ENCODE measurements around the gene ADAM11.
"Not testable (repeated sequence)": the region's sequence is repeated elsewhere in the genome, so short reads cannot be mapped to it uniquely, and the experiment has no call there.

Gene ADAM11

GRCh38 chr17:44807817-44808155 lies 49.0 kb downstream of the ADAM11 start:
- Histone ChIP-seq H3K4me2 (ENCODE audit: low read length) (no peak overlapping the region), H3K9me3 (replicated peaks; ENCODE audit: low read length) (no peaks in the 10 kb centered on the region), H3K9ac (ENCODE audit: low read depth, low read length) (no peak overlapping the region), H3K27me3 (ENCODE audit: control insufficient read depth, insufficient read depth, low read length) (no peaks in the 10 kb centered on the region), H3K4me1 (ENCODE audit: control insufficient read depth, insufficient read depth, low read length) (peaks cover 12% of the 10 kb centered on the region), H3K36me3 (ENCODE audit: insufficient read depth, low read length) (peaks cover 19% of the 10 kb centered on the region), H3K4me3 (ENCODE audit: low read length) (no peak overlapping the region)

GRCh38 chr17:44808156-44808555 lies 49.4 kb downstream of the ADAM11 start:
- no peak overlapping the region for H3K4me2 ChIP-seq (ENCODE audit: low read length)
- H3K4me3 ChIP-seq (ENCODE audit: low read length), result no peak overlapping the region
- no peak overlapping the region for H3K9ac ChIP-seq (ENCODE audit: low read depth, low read length)
- H3K36me3 ChIP-seq (ENCODE audit: insufficient read depth, low read length), result peaks cover 19% of the 10 kb centered on the region
- H3K27me3 ChIP-seq (ENCODE audit: control insufficient read depth, insufficient read depth, low read length), result no peaks in the 10 kb centered on the region
- no peaks in the 10 kb centered on the region for H3K9me3 ChIP-seq (replicated peaks; ENCODE audit: low read length)
- H3K4me1 ChIP-seq (ENCODE audit: control insufficient read depth, insufficient read depth, low read length), result peaks cover 12% of the 10 kb centered on the region

- peaks cover 17% of the 10 kb centered on the region for H3K4me1 ChIP-seq (ENCODE audit: control insufficient read depth, insufficient read depth, low read length)
- H3K9ac ChIP-seq (ENCODE audit: low read depth, low read length); H3K9me3 ChIP-seq (replicated peaks; ENCODE audit: low read length); H3K4me3 ChIP-seq (ENCODE audit: low read length); H3K4me2 ChIP-seq (ENCODE audit: low read length); H3K27me3 ChIP-seq (ENCODE audit: control insufficient read depth, insufficient read depth, low read length): not testable (repeated sequence)
- peaks cover 18% of the 10 kb centered on the region for H3K36me3 ChIP-seq (ENCODE audit: insufficient read depth, low read length)
Observed at GRCh38 chr17:44808656-44809388, 50.0 kb downstream of the ADAM11 start.

GRCh38 chr17:44812263-44812662 lies 53.5 kb downstream of the ADAM11 start:
- H3K4me1 ChIP-seq (ENCODE audit: control insufficient read depth, insufficient read depth, low read length), result peaks cover 23% of the 10 kb centered on the region
- H3K4me2 ChIP-seq (ENCODE audit: low read length), result no peak overlapping the region
- no peaks in the 10 kb centered on the region for H3K9me3 ChIP-seq (replicated peaks; ENCODE audit: low read length)
- H3K36me3 ChIP-seq (ENCODE audit: insufficient read depth, low read length), result no peaks in the 10 kb centered on the region
- no peak overlapping the region for H3K4me3 ChIP-seq (ENCODE audit: low read length)
- no peaks in the 10 kb centered on the region for H3K27me3 ChIP-seq (ENCODE audit: control insufficient read depth, insufficient read depth, low read length)
- H3K9ac ChIP-seq (ENCODE audit: low read depth, low read length), result no peak overlapping the region

GRCh38 chr17:44818508-44818907 lies 59.7 kb downstream of the ADAM11 start:
- not testable (repeated sequence) for H3K4me2 ChIP-seq (ENCODE audit: low read length); H3K9ac ChIP-seq (ENCODE audit: low read depth, low read length)

GRCh38 chr17:44820631-44821212 lies 61.9 kb downstream of the ADAM11 start:
- H3K4me3 ChIP-seq (ENCODE audit: low read length), result peak overlapping the region; percentile 38
- H3K27me3 ChIP-seq (ENCODE audit: control insufficient read depth, insufficient read depth, low read length), result no peaks in the 10 kb centered on the region
- H3K9ac ChIP-seq (ENCODE audit: low read depth, low read length), result peak overlapping the region; percentile 62
- peaks cover 29% of the 10 kb centered on the region for H3K4me1 ChIP-seq (ENCODE audit: control insufficient read depth, insufficient read depth, low read length)
- no peaks in the 10 kb centered on the region for H3K9me3 ChIP-seq (replicated peaks; ENCODE audit: low read length)
- no peaks in the 10 kb centered on the region for H3K36me3 ChIP-seq (ENCODE audit: insufficient read depth, low read length)
- peak overlapping the region; percentile 78 for H3K4me2 ChIP-seq (ENCODE audit: low read length)

More at GRCh38 chr17:44818508-44818907, 59.7 kb downstream of the ADAM11 start:
- not testable (repeated sequence) for H3K27me3 ChIP-seq (ENCODE audit: control insufficient read depth, insufficient read depth, low read length); H3K4me3 ChIP-seq (ENCODE audit: low read length); H3K36me3 ChIP-seq (ENCODE audit: insufficient read depth, low read length); H3K9me3 ChIP-seq (replicated peaks; ENCODE audit: low read length)
- H3K4me1 ChIP-seq (ENCODE audit: control insufficient read depth, insufficient read depth, low read length), result peaks cover 39% of the 10 kb centered on the region

- not testable (repeated sequence) for H3K27me3 ChIP-seq (ENCODE audit: control insufficient read depth, insufficient read depth, low read length); H3K36me3 ChIP-seq (ENCODE audit: insufficient read depth, low read length); H3K4me2 ChIP-seq (ENCODE audit: low read length); H3K4me3 ChIP-seq (ENCODE audit: low read length); H3K9me3 ChIP-seq (replicated peaks; ENCODE audit: low read length); H3K9ac ChIP-seq (ENCODE audit: low read depth, low read length)
- H3K4me1 ChIP-seq (ENCODE audit: control insufficient read depth, insufficient read depth, low read length), result peaks cover 36% of the 10 kb centered on the region
Observed at GRCh38 chr17:44825236-44825635, 66.4 kb downstream of the ADAM11 start.

- H3K9me3 ChIP-seq (replicated peaks; ENCODE audit: low read length), result no peaks in the 10 kb centered on the region
- no peak overlapping the region for H3K9ac ChIP-seq (ENCODE audit: low read depth, low read length)
- no peaks in the 10 kb centered on the region for H3K36me3 ChIP-seq (ENCODE audit: insufficient read depth, low read length)
- no peak overlapping the region for H3K4me3 ChIP-seq (ENCODE audit: low read length)
- no peak overlapping the region for H3K4me2 ChIP-seq (ENCODE audit: low read length)
- no peaks in the 10 kb centered on the region for H3K27me3 ChIP-seq (ENCODE audit: control insufficient read depth, insufficient read depth, low read length)
- peaks cover 33% of the 10 kb centered on the region for H3K4me1 ChIP-seq (ENCODE audit: control insufficient read depth, insufficient read depth, low read length)
Observed at GRCh38 chr17:44826123-44826790, 67.5 kb downstream of the ADAM11 start.

- Histone ChIP-seq H3K9ac (ENCODE audit: low read depth, low read length) (peak overlapping the region; percentile 90), H3K4me2 (ENCODE audit: low read length) (peak overlapping the region; percentile 84), H3K36me3 (ENCODE audit: insufficient read depth, low read length) (no peaks in the 10 kb centered on the region), H3K27me3 (ENCODE audit: control insufficient read depth, insufficient read depth, low read length) (no peaks in the 10 kb centered on the region), H3K4me3 (ENCODE audit: low read length) (peak overlapping the region; percentile 90), H3K9me3 (replicated peaks; ENCODE audit: low read length) (no peaks in the 10 kb centered on the region), H3K4me1 (ENCODE audit: control insufficient read depth, insufficient read depth, low read length) (peaks cover 28% of the 10 kb centered on the region)
Observed at GRCh38 chr17:44827863-44828262, 69.1 kb downstream of the ADAM11 start.

- Histone ChIP-seq H3K27me3 (ENCODE audit: control insufficient read depth, insufficient read depth, low read length) (no peaks in the 10 kb centered on the region), H3K4me2 (ENCODE audit: low read length) (peak overlapping the region; percentile 84), H3K4me3 (ENCODE audit: low read length) (peak overlapping the region; percentile 90), H3K36me3 (ENCODE audit: insufficient read depth, low read length) (no peaks in the 10 kb centered on the region), H3K9ac (ENCODE audit: low read depth, low read length) (peak overlapping the region; percentile 90), H3K9me3 (replicated peaks; ENCODE audit: low read length) (no peaks in the 10 kb centered on the region), H3K4me1 (ENCODE audit: control insufficient read depth, insufficient read depth, low read length) (peaks cover 26% of the 10 kb centered on the region)
Observed at GRCh38 chr17:44828919-44829522, 70.2 kb downstream of the ADAM11 start.

GRCh38 chr17:44829523-44830358 lies 71.0 kb downstream of the ADAM11 start, which contains the start of gene GJC1:
GJC1 (minus strand) TSS chr17:44830287; CDS start chr17:44805817, 24,470 bp downstream.
- Histone ChIP-seq H3K27me3 (ENCODE audit: control insufficient read depth, insufficient read depth, low read length) (no peaks in the 10 kb centered on the region), H3K9ac (ENCODE audit: low read depth, low read length) (peak within 1 kb of the TSS; percentile 90), H3K4me2 (ENCODE audit: low read length) (peak within 1 kb of the TSS; percentile 84), H3K4me1 (ENCODE audit: control insufficient read depth, insufficient read depth, low read length) (peaks cover 26% of the 10 kb centered on the region), H3K36me3 (ENCODE audit: insufficient read depth, low read length) (no peaks in the 10 kb centered on the region), H3K4me3 (ENCODE audit: low read length) (peak within 1 kb of the TSS; percentile 90), H3K9me3 (replicated peaks; ENCODE audit: low read length) (no peaks in the 10 kb centered on the region)

All from skeletal muscle satellite cell (primary cell).